ENCODE results near the gene CAPN10.

Gene CAPN10

DNA sequence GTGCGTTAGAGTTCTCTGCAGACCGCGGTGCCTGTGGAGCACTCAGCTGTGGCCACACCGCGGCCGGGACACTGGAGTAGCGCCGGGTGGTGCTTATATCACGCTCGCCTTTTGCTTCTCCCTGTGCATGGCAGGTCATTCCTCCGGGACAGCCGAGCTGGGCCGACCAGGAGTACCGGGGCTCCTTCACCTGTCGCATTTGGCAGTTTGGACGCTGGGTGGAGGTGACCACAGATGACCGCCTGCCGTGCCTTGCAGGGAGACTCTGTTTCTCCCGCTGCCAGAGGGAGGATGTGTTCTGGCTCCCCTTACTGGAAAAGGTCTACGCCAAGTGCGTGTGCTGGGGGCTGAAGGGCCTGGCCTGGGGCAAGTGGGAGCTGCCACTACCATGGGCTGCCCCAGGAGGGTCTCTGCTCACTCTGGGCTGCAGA, 4.2 kb downstream of the CAPN10 start:
- DNase-seq, result no peak

DNA sequence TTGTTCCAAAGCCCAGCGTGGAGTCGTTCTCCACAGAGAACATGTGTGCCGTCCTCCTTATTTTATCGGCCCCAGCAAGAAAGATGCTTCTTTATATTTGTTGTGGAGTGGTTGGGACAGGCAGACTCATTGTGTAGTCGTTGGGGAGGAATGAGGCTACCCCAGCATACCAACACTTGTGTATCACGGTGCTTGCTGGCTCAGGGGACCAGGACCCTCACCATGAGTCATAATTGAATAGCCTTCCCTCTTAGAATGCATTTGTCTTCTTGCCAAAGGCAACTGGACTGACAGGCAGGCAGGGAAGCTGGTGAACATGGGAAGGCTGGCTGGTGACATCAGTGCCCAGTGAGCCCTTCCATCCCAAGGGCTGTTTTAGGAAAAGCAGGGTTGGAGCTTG, 4.7 kb downstream of the CAPN10 start:
- DNase-seq, result no peak

GRCh38 chr2:240591784-240592183, 5.2 kb downstream of the CAPN10 start:
- no peak for DNase-seq

DNA sequence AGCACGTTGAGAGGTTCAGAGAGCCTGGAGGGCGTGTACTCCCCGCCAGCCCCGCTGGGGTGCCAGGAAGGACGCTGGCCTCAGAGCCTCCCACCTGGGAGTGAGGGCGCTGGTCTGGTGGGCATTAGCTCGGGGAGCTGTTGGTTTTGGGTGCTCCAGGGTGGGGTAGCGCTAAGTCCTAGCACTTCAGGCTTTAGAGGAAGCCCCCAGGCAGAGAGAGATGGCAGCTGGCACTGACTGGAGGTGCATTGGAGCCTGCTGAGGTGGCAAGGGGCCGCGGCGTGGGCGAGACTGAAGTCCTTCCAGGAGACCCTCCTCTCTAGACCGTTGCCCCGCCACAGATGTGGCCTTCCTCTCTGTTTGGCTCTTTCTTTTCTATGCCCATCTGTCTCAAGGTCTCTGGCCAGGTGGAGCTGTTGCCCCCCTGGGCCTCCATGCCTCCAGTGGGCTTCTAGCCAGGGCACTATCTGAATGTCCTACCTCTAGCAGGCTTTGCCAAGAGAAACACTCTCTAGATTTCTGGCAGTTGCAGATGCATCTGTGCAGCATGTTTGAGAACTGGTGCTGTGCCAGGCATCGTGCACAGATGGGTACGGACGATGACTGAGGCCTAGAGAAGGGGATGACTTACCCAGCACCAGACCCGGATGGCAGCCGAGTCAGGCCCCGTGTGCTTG, 6.6 kb downstream of the CAPN10 start:
- DNase-seq, result no peak

DNA sequence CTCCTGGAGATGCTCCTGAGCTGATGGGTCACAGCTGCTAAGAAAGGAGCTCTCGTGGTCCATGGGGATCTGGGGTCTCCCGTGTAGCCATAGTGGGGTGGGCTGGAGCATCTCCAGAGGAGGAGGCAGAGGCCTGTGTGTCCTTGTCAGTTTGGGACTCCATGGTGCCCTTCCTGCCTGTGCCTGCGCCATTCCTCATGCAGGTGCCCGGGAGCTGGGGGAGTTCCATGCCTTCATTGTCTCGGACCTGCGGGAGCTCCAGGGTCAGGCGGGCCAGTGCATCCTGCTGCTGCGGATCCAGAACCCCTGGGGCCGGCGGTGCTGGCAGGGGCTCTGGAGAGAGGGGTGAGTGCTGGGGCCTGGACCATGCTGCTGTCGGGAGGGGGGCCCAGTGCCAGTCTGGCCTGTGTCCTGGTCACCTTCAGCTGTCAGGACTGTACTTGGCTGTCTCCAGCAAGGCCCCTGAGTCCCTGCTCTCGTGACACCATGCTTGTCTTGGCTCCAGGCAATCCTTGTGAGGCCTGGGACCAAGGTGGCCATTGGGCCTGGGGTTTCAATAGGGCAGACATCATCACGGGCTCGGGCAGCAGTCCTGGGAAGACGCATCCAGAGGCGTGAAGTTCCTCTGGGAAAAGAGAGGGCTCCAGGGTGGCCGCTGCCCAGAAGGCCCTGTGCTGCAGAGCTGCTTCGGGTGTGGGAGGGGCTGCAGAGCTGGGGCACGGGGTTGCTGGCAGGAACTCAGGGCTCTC, 7.3 kb downstream of the CAPN10 start:
- DNase-seq, result no peak

DNA sequence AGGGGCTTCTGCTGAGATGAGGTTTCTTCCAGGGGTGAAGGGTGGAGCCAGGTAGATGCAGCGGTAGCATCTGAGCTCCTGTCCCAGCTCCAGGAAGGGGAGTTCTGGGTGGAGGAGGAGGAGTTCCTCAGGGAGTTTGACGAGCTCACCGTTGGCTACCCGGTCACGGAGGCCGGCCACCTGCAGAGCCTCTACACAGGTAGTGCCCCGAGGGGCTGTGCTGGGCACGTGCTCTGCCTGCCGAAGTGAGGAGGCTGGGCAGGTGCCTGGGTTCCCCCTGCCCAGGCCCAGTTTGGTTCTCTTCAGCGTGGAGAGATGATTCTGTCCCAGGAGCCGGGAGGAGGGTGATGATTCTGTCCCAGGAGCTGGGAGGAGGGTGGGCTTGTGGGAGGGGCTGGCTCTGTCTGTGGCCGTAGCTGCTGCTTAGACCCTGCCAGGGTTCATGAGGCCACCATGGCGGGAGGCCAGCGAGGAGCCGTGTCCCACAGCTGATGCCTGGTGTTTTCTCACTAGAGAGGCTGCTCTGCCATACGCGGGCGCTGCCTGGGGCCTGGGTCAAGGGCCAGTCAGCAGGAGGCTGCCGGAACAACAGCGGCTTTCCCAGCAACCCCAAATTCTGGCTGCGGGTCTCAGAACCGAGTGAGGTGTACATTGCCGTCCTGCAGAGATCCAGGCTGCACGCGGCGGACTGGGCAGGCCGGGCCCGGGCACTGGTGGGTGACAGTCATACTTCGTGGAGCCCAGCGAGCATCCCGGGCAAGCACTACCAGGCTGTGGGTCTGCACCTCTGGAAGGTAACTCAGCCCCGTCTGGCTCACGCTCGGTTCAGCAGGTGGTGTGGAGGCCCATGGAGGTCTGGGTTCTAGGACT, 8.2 kb downstream of the CAPN10 start:
- DNase-seq, result no peak

- peak; percentile 52 for DNase-seq
Observed at GRCh38 chr2:240595381-240596079, 9.0 kb downstream of the CAPN10 start.

- DNase-seq, result no peak
Observed at GRCh38 chr2:240596080-240596460, 9.5 kb downstream of the CAPN10 start.

GRCh38 chr2:240596491-240596931, 10.0 kb downstream of the CAPN10 start:
- no peak for DNase-seq

DNA sequence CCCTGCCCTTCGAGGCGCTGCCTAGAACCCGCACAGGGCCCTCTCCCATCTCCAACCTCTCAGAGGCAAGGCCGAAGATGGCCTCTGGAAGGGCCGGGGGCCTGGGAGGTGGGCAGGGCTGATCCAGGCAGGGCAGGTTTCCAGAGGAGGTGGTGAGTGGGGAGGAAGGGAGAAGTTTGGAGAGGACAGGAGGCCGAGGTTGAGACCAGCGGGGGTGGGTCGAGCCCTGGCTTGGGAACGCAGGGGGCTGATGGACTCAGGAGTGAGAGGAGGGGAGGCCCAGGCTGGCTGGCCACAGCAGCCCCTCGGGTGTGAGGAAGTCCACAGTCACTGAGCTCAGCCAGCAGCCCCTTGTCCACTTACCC, 10.5 kb downstream of the CAPN10 start:
- no peak for DNase-seq

DNA sequence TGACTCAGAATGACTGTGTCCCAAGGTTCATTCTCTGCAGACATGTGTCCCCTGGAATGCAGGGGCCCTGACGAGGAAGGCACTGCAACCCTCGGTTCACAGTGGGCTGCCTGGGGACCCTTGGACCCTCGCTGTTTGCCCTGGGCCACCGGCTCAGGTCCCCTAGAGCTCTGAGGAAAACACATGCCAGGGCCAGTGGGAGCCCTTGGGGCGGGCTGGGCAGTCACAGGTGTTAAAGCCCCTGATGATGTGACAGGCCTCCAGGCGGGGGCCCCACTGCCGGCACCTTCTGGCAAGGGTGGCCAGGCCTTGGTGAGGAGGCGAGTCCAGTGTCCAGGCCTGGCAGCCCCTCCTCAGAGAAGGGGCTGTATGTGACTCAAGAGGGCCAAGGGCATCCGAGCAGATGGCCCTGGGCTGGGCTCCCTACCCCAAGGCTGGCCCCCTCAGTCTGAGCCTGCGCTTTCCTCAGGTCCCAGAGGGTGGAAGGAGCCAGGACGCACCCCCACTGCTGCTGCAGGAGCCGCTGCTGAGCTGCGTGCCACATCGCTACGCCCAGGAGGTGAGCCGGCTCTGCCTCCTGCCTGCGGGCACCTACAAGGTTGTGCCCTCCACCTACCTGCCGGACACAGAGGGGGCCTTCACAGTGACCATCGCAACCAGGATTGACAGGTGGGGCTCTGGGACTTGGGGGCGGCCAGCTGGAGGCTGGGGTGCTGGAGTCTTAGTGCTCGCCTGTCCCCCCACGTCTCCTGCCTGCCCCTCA, 11.1 kb downstream of the CAPN10 start:
- DNase-seq, result no peak

- no peak for DNase-seq
Observed at GRCh38 chr2:240598311-240598911, 11.9 kb downstream of the CAPN10 start.

DNA sequence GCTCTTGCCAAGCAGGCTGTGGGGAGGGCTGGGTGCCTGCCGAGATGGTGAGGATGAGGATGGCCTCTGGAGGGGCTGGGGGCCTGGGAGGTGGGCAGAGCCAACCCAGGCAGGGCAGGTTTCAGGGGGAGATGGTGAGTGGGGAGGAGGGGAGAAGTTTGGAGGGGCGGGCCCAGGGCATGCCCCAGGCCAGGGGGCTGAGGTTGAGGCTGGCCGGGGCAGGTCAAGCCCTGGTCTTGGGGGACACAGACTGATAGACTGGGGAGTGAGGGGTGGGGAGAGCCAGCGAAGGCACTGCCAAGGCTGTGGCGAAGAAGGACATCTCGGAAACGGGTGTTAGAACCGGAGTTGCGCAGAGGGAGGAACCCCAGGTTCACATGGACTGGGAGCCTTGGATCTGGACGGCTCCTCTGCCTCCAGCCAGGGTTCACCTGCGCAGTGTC, 12.6 kb downstream of the CAPN10 start:
- DNase-seq, result no peak

- no peak for DNase-seq
Observed at GRCh38 chr2:240600451-240600961, 14.0 kb downstream of the CAPN10 start.

DNA sequence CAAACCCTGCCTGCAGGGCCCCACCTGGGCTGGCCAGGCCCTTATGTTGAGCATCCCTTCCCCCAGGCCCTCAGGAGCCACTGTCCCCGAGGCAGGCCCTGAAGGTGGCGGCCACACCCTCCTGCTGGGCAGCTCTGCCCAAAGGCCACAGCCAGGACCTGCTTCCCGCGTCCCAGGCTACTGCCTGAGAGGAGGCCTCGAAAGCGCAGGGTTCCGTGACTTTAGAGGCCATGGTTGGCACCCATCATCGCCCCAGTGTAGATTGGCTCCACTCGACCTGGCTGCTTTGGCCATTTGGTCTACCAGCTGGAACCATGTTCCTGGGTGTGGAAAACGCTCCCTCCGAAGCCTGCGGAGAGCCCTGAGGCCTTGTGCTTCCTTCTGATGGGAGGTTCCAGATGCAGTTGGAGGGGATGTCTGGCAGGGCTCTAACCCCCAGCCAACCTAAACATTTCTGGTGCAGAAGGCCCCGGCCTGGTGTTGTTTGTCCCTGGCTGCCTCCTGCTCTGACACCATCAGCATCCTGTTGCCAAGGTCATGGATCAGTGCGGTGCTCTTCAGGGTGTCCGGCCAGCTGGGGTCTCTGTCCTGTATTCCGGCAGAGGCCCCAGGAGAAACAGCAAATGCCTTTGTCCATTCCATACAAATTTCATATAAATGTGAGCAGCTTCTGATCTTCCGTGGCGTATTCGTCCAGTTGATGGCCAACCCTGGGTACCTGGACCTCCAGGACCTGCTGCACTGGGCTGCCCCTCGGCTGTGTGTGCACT, 14.7 kb downstream of the CAPN10 start:
- DNase-seq, result no peak

DNA sequence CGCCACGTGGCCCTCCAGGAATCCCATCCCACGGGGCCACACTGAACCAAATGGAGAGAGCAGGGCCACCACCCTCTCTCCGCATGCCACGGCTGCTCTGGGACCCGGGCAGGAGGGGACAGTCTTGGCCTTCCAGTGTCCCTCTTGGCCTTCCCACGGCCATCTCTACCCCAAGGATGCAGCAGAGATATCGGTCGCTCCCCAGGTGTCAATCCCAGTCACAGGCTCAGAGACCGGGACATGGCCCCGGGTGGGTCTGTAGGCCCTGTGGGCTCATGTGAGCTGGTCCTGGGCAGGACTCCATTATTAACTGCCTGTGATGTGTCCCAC, 15.3 kb downstream of the CAPN10 start:
- no peak for DNase-seq

DNA sequence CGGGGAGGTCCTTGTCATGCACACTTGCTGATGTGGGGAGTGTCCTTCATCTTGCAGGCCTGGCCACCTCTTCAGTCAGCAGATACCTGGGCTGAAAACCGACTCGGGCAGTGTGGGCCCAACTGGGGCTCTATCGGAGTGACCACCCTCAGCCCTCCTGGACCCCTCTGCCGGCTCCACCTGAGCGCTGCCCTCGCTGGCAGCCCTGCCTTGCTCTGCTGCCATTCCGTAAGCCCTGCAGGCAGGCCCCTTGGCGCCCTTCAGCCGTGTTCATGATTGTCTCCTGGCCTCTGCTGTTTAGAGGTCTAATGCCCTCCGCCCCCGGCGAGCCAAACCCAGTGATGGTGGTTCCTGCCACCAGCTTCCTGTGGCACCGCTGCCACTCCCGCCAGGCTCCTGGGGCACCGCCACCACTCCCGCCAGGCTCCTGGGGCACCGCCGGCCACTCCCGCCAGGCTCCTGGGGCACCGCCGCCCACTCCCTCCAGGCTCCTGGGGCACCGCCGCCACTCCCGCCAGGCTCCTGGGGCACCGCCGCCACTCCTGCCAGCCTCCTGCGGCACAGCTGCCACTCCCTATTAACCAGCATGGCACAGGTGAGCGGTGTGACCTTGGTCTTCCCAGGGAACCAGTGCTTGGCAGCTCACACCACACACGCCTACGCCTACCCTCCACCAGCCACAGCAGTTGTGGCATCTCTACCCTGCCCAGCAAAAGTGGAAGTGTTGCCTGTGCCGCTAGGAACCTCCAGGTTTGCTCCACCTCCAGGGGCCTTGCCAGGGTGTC, 15.9 kb downstream of the CAPN10 start:
- DNase-seq, result no peak

DNA sequence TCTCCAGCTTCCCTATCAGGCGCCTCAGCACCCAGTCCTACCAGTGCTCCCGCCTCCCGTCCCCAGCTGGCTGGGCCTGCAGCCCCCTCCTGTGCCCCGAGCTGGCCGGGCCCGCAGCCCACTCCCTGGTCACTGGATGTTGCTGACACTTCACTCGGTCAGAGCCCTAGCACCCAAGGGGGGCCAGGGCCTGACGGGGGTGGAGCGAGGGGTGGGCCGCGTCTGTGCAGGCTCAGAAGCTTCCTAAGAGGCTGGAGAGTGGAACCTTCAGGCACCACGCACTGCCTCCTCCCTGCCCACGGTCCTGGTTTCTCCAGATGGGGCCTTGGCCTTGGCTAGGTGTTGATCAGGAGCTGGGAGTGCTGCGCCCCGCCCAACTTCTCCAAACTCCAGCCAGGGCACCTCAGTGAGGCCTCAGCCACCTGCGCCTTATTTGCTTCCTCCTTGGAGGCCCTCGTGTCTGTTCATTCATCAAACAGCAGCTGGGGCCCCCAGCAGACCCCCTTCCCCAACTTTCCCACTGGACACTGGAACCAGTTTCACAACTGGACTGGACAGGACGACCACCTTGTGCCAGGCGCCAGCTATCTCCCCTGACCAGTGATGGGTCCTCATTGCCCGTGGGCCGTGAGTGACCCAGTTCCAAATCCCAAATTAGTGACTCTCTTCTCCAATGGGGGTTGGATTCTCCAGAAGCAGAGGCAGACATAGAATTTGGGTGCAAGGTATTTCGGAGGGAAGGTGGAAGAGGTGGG, 16.7 kb downstream of the CAPN10 start:
- DNase-seq, result no peak

GRCh38 chr2:240603846-240604245, 17.3 kb downstream of the CAPN10 start:
- no peak for DNase-seq
